Smooth muscle cell (in vitro differentiated cells): ENCODE measurements around the gene RTN4. TPM values are rescaled to one million over a fixed set of nuclear protein-coding genes. Genes with fewer than 3 reads are reported as not detected.

ENCODE experiments used
- DNase-seq: peaks from one replicate; lab custom pipeline; 2025; ENCODE audit not compliant: unreplicated experiment; lab: John Stamatoyannopoulos, UW
- H2AFZ ChIP-seq: fragments of 200-600 bp; sonication (generic); 2 replicates; pipeline ENCODE4 v1.6.0; 2016; ENCODE audit warnings: antibody characterized with exemption, low read depth, mild to moderate bottlenecking
- H3F3A ChIP-seq: fragments of 200-600 bp; sonication (generic); 2 replicates; pipeline ENCODE4 v1.6.0; 2017; ENCODE audit warnings: antibody characterized with exemption, low read depth
- H3K27ac ChIP-seq: fragments of 200-600 bp; sonication (generic); 2 replicates; pipeline ENCODE4 v1.5.1; 2016; ENCODE audit warnings: low read depth, mild to moderate bottlenecking
- H3K27me3 ChIP-seq: fragments of 200-600 bp; sonication (generic); 2 replicates; pipeline ENCODE4 v1.6.1; 2016; ENCODE audit warnings: low read depth, mild to moderate bottlenecking
- H3K36me3 ChIP-seq: fragments of 200-600 bp; sonication (generic); 2 replicates; pipeline ENCODE4 v1.5.1; 2016; ENCODE audit warnings: low read depth
- H3K4me1 ChIP-seq: fragments of 200-600 bp; sonication (generic); 2 replicates; pipeline ENCODE4 v1.5.1; 2016; ENCODE audit warnings: low read depth
- H3K4me2 ChIP-seq: fragments of 200-600 bp; sonication (generic); 2 replicates; pipeline ENCODE4 v1.6.0; 2016; ENCODE audit warnings: mild to moderate bottlenecking
- H3K4me3 ChIP-seq: fragments of 200-600 bp; sonication (generic); 2 replicates; pipeline ENCODE4 v1.5.1; 2016; ENCODE audit warnings: mild to moderate bottlenecking
- H3K79me2 ChIP-seq: fragments of 200-600 bp; sonication (generic); 2 replicates; pipeline ENCODE4 v1.6.0; 2016; ENCODE audit warnings: low read depth, mild to moderate bottlenecking
- H3K9ac ChIP-seq: fragments of 200-600 bp; sonication (generic); 2 replicates; pipeline ENCODE4 v1.6.0; 2016; ENCODE audit warnings: low read depth
- H3K9me3 ChIP-seq: fragments of 200-600 bp; sonication (generic); replicated peaks from 2 replicates; pipeline ENCODE4 v1.5.1; 2016; ENCODE audit warnings: low read depth
- H4K20me1 ChIP-seq: fragments of 200-600 bp; sonication (generic); 2 replicates; pipeline ENCODE4 v1.6.0; 2016; ENCODE audit warnings: low read depth
- WGBS: methylation state at CpG from one replicate; pipeline ENCODE4 v1.1.7; 2016; ENCODE audit warnings: low lambda C conversion rate; 5-methylcytosine and 5-hydroxymethylcytosine counted together
- polyA plus RNA-seq: library from polyadenylated mRNA; unstranded; fragments of >200 nt; fragmentation: Nextera tagmentation; extraction: Ambion mirVana; gene quantifications from 2 replicates; pipeline ENCODE4 v1.2.1, GENCODE V29; 2016
- total RNA-seq: library from RNA; depleted of rRNA; stranded (reverse); fragments of >200 nt; gene quantifications from 2 replicates; pipeline ENCODE4 v1.2.3, GENCODE V29; 2014
- TF ChIP-seq, protein P1 (sequence below): fragments of 200-600 bp; sonication (generic); IDR thresholded peaks from 2 replicates; pipeline ENCODE4 v1.5.1; 2017; ENCODE audit warnings: borderline replicate concordance, mild to moderate bottlenecking, antibody characterized with exemption; ENCODE audit not compliant: insufficient read depth, poor library complexity, severe bottlenecking

RTN4 gene
- total and polyA plus RNA-seq, 2 experiments from 2014 or later: 295 to 335 TPM

GRCh38 chr2:55051026-55051866, 995 bp upstream of the RTN4 start:
- 12% methylated on average over 9 of the region's 9 CpGs for WGBS
- Histone ChIP-seq H3K27me3 (no peaks in the 10 kb centered on the region), H4K20me1 (peaks cover 32% of the 10 kb centered on the region), H3K9ac (peak overlapping the region; percentile 95), H3K4me3 (peak overlapping the region; percentile 94), H3K36me3 (no peaks in the 10 kb centered on the region), H3K27ac (peak overlapping the region; percentile 99), H3F3A (peaks cover 13% of the 10 kb centered on the region), H3K4me1 (peaks cover 25% of the 10 kb centered on the region), H3K9me3 (no peaks in the 10 kb centered on the region), H3K79me2 (peaks cover 59% of the 10 kb centered on the region), H2AFZ (no peak overlapping the region), H3K4me2 (peak overlapping the region; percentile 87)
- TF ChIP-seq, protein P1, sequence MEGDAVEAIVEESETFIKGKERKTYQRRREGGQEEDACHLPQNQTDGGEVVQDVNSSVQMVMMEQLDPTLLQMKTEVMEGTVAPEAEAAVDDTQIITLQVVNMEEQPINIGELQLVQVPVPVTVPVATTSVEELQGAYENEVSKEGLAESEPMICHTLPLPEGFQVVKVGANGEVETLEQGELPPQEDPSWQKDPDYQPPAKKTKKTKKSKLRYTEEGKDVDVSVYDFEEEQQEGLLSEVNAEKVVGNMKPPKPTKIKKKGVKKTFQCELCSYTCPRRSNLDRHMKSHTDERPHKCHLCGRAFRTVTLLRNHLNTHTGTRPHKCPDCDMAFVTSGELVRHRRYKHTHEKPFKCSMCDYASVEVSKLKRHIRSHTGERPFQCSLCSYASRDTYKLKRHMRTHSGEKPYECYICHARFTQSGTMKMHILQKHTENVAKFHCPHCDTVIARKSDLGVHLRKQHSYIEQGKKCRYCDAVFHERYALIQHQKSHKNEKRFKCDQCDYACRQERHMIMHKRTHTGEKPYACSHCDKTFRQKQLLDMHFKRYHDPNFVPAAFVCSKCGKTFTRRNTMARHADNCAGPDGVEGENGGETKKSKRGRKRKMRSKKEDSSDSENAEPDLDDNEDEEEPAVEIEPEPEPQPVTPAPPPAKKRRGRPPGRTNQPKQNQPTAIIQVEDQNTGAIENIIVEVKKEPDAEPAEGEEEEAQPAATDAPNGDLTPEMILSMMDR: no peak
- peak; percentile 34 for DNase-seq

DNA sequence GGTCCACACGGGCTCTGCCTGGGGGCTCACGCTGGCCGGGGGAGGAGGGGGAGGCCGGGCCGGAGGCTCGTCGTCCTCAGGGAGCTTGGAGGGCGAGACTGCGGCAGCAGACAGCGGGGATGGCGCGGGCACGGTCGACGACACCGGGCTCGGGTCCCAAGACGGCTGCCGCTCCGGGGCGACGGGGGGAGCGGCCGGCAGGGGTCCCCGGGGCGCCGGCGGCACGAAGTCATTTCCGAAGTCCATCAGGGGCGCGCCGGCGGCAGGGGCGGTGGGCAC, 491 bp downstream of the RTN4 start:
- H3K36me3 ChIP-seq: no peaks in the 10 kb centered on the region
- H3K4me3 ChIP-seq: peak overlapping the region; percentile 94
- peak overlapping the region; percentile 91 for H3K9ac ChIP-seq
- H3K9me3 ChIP-seq: no peaks in the 10 kb centered on the region
- TF ChIP-seq, protein P1: peak; percentile 2
- peak overlapping the region; percentile 99 for H3K27ac ChIP-seq
- peaks cover 73% of the 10 kb centered on the region for H3K79me2 ChIP-seq
- no peak for DNase-seq
- H3K4me2 ChIP-seq: peak overlapping the region; percentile 87
- H3K4me1 ChIP-seq: peaks cover 40% of the 10 kb centered on the region
- H3F3A ChIP-seq: peaks cover 13% of the 10 kb centered on the region
- H2AFZ ChIP-seq: no peak overlapping the region
- 0% methylated on average over 5 of the region's 35 CpGs for WGBS
- no peaks in the 10 kb centered on the region for H3K27me3 ChIP-seq
- peaks cover 47% of the 10 kb centered on the region for H4K20me1 ChIP-seq

DNA sequence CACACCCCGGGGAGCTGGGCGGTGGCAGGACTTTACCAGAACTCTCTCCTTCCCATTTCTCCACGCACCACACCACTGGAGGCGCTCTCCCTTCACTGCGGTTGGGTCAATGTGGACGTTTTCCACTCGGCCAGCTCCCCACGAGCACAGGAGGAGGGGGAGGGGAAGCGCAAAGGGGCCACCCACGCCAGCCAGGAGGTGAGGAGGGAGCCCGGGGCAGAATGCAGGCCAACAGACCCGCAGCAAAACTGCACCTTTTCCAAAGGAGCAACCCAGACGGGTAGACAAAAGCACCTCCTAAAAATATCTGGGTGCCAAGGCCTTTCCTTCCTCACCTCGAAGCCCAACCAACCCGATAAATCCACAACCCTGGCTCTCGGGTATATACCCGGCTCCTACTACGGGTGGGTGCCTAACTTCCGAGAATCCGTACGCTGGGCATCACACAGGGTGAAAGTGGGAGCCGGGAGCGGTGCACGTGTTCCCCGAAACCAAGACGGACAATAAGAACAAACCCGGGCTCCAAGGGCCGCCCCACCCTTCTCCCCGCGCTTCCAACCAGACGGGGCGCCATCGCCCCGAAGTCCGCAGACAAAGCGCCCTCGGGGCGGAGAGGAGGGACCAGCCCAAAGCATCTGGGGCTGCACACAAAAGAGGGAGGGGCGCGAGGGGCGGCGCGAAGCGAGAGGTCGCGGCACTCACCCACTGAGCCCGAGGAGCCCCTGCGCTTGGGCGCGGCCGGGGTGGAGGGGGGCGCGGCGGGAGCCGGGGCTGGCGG, 1.0 kb downstream of the RTN4 start:
- no peak overlapping the region for H2AFZ ChIP-seq
- no peaks in the 10 kb centered on the region for H3K36me3 ChIP-seq
- H3K9me3 ChIP-seq: no peaks in the 10 kb centered on the region
- peaks cover 13% of the 10 kb centered on the region for H3F3A ChIP-seq
- TF ChIP-seq, protein P1: peak; percentile 43
- H4K20me1 ChIP-seq: peaks cover 52% of the 10 kb centered on the region
- H3K9ac ChIP-seq: peak overlapping the region; percentile 91
- H3K4me2 ChIP-seq: peak overlapping the region; percentile 87
- peak overlapping the region; percentile 94 for H3K4me3 ChIP-seq
- peaks cover 79% of the 10 kb centered on the region for H3K79me2 ChIP-seq
- peaks cover 41% of the 10 kb centered on the region for H3K4me1 ChIP-seq
- WGBS: 1% methylated on average over 47 of the region's 56 CpGs
- H3K27ac ChIP-seq: peak overlapping the region; percentile 99
- DNase-seq: peak; percentile 53
- H3K27me3 ChIP-seq: no peaks in the 10 kb centered on the region
